AG20443 (cell line): ENCODE measurements around the gene LRRC23.
A peak's percentile ranks its signal among the peaks of the same experiment; 100 is the strongest.

Source experiments
- DNase-seq: peaks from one replicate; pipeline ENCODE4 v3.0.0; 2012; ENCODE audit warnings: low spot score, mixed read lengths

LRRC23 gene

GRCh38 chr12:6957151-6957701, 52.6 kb downstream of the LRRC23 start:
- DNase-seq = no peak

GRCh38 chr12:6957741-6958608, 53.4 kb downstream of the LRRC23 start:
- DNase-seq = no peak

GRCh38 chr12:6958609-6959057, 54.0 kb downstream of the LRRC23 start:
- DNase-seq = no peak

- no peak for DNase-seq
These were observed 54.6 kb downstream of the LRRC23 start for GRCh38 chr12:6959058-6959804.

GRCh38 chr12:6959805-6960592, 55.4 kb downstream of the LRRC23 start:
- no peak for DNase-seq

GRCh38 chr12:6960593-6961277, 56.1 kb downstream of the LRRC23 start:
- no peak for DNase-seq

- peak; percentile 78 for DNase-seq
These were observed 56.7 kb downstream of the LRRC23 start for GRCh38 chr12:6961278-6961694.

GRCh38 chr12:6961695-6962284, 57.2 kb downstream of the LRRC23 start:
- DNase-seq = peak; percentile 82

- DNase-seq = no peak
These were observed 57.8 kb downstream of the LRRC23 start for GRCh38 chr12:6962285-6963015.

- no peak for DNase-seq
These were observed 58.6 kb downstream of the LRRC23 start for GRCh38 chr12:6963016-6963731.
